Measurements from ENCODE around the gene NUSAP1.
"Not testable (repeated sequence)": the region's sequence is repeated elsewhere in the genome, so short reads cannot be mapped to it uniquely, and the experiment has no call there.

NUSAP1 gene

GRCh38 chr15:41332194-41333025 is at the start of gene NUSAP1, which contains the start of gene OIP5:
TSS of gene NUSAP1 (plus strand) at chr15:41332881. CDS start at chr15:41332958, 77 bp downstream.
TSS of gene OIP5 (minus strand) at chr15:41332591. CDS start at chr15:41332561, 30 bp downstream.
- peak; percentile 95 to 99 for DNase-seq (ENCODE audit: low read depth in 2 of 2)

GRCh38 chr15:41282980-41283652 is 49.6 kb upstream of the NUSAP1 start:
- not testable (repeated sequence) for DNase-seq (ENCODE audit: low read depth in 2 of 2)

- DNase-seq (ENCODE audit: low read depth in 2 of 2), result peak; percentile 96 to 98
Observed at GRCh38 chr15:41283653-41284426, 48.8 kb upstream of the NUSAP1 start.

GRCh38 chr15:41284427-41285177 is 48.1 kb upstream of the NUSAP1 start:
- no peak for DNase-seq (ENCODE audit: low read depth in 2 of 2)

- no peak for DNase-seq (ENCODE audit: low read depth in 2 of 2)
Observed at GRCh38 chr15:41285285-41285684, 47.4 kb upstream of the NUSAP1 start.

- DNase-seq (ENCODE audit: low read depth in 2 of 2), result no peak
Observed at GRCh38 chr15:41286665-41287333, 45.9 kb upstream of the NUSAP1 start.

- DNase-seq (ENCODE audit: low read depth in 2 of 2), result no peak
Observed at GRCh38 chr15:41288464-41288863, 44.2 kb upstream of the NUSAP1 start.

- DNase-seq (ENCODE audit: low read depth in 2 of 2), result no peak
Observed at GRCh38 chr15:41289953-41290352, 42.7 kb upstream of the NUSAP1 start.

- DNase-seq (ENCODE audit: low read depth in 2 of 2), result no peak
Observed at GRCh38 chr15:41291065-41291631, 41.5 kb upstream of the NUSAP1 start.

GRCh38 chr15:41292521-41292920 is 40.2 kb upstream of the NUSAP1 start:
- DNase-seq (ENCODE audit: low read depth in 2 of 2), result no peak

GRCh38 chr15:41301139-41301538 is 31.5 kb upstream of the NUSAP1 start:
- DNase-seq (ENCODE audit: low read depth in 2 of 2), result not testable (repeated sequence)

GRCh38 chr15:41301587-41301986 is 31.1 kb upstream of the NUSAP1 start:
- no peak for DNase-seq (ENCODE audit: low read depth in 2 of 2)

GRCh38 chr15:41304149-41304770 is 28.4 kb upstream of the NUSAP1 start:
- no peak for DNase-seq (ENCODE audit: low read depth in 2 of 2)

GRCh38 chr15:41307679-41308078 is 25.0 kb upstream of the NUSAP1 start:
- no peak for DNase-seq (ENCODE audit: low read depth in 2 of 2)

GRCh38 chr15:41309226-41309905 is 23.3 kb upstream of the NUSAP1 start:
- no peak for DNase-seq (ENCODE audit: low read depth in 2 of 2)

GRCh38 chr15:41320805-41321330 is 11.8 kb upstream of the NUSAP1 start:
- DNase-seq (ENCODE audit: low read depth in 2 of 2), result not testable (repeated sequence)

GRCh38 chr15:41323611-41324010 is 9.1 kb upstream of the NUSAP1 start:
- DNase-seq (ENCODE audit: low read depth in 2 of 2), result no peak

GRCh38 chr15:41331281-41331680 is 1.4 kb upstream of the NUSAP1 start:
- no peak for DNase-seq (ENCODE audit: low read depth in 2 of 2)

- no peak for DNase-seq (ENCODE audit: low read depth in 2 of 2)
Observed at GRCh38 chr15:41331833-41332193, 868 bp upstream of the NUSAP1 start.
